ENCODE data around the gene CBX7.

- no peak for TF ChIP-seq ZNF445 (CRISPR knock-in tag; IDR thresholded peaks at IDR 0.05; ENCODE audit: low read depth)
- TF ChIP-seq BHLHE40 (IDR thresholded peaks at IDR 0.05; ENCODE audit: low read length) = no peak
- TF ChIP-seq PHB (CRISPR knock-in tag; IDR thresholded peaks at IDR 0.05) = no peak
- TF ChIP-seq POLR2A (conservative IDR thresholded peaks at IDR 0.05) = no peak
- TF ChIP-seq ZNF3 (CRISPR knock-in tag; IDR thresholded peaks at IDR 0.05) = no peak
- no peak for TF ChIP-seq PRPF4 (IDR thresholded peaks at IDR 0.05; ENCODE audit: insufficient read depth, low read depth, low read length, poor library complexity, severe bottlenecking)
- no peak for TF ChIP-seq RAD21 (CRISPR knock-in tag; conservative IDR thresholded peaks at IDR 0.05 in 1 of 2, IDR thresholded peaks at IDR 0.05 in 1 of 2)
Observed at GRCh38 chr22:39083212-39084165, 69.0 kb downstream of the CBX7 start.

All from K562 (cell line).